Activated CD4-positive, alpha-beta T cell treated with anti-CD3 and anti-CD28 coated beads, Interleukin-2, amount 10 ng/mL, durations not matched to agents 7 days and 5 days (primary cell): ENCODE results near the gene CPXM1. TPM values are rescaled to one million over a fixed set of nuclear protein-coding genes. Genes with fewer than 3 reads are reported as not detected.

Source experiments
- CTCF ChIA-PET: fragments of 350-600 bp; sonication (Branson Sonifier 250); formaldehyde crosslinking; loops from one replicate; lab custom pipeline; 2021; ENCODE audit warnings: antibody characterized with exemption; lab: Charles Lee
- POLR2A ChIA-PET: fragments of 350-600 bp; sonication (Branson Sonifier 250); formaldehyde crosslinking; loops from one replicate; lab custom pipeline; 2021; ENCODE audit warnings: antibody characterized with exemption; lab: Charles Lee
- DNase-seq: peaks from one replicate; pipeline ENCODE4 v3.0.0-alpha.2; 2020
- H3K27ac Mint-ChIP-seq: one replicate; pipeline ENCODE4 v1.8.0; 2021; ENCODE audit warnings: mild to moderate bottlenecking, moderate library complexity, mixed read lengths
- H3K27me3 Mint-ChIP-seq: one replicate; pipeline ENCODE4 v1.8.0; 2021; ENCODE audit warnings: mixed read lengths
- H3K36me3 Mint-ChIP-seq: one replicate; pipeline ENCODE4 v1.8.0; 2021; ENCODE audit warnings: low read depth, mixed read lengths
- H3K4me1 Mint-ChIP-seq: one replicate; pipeline ENCODE4 v1.8.0; 2021; ENCODE audit warnings: mixed read lengths
- H3K4me3 Mint-ChIP-seq: one replicate; pipeline ENCODE4 v1.8.0; 2021; ENCODE audit warnings: mild to moderate bottlenecking, moderate library complexity, mixed read lengths
- H3K9me3 Mint-ChIP-seq: one replicate; pipeline ENCODE4 v1.8.0; 2021; ENCODE audit warnings: mixed read lengths
- total RNA-seq, 2 experiments: library from RNA; stranded (reverse); gene quantifications; one replicate each; pipeline ENCODE4 v1.2.3, GENCODE V29; 2021

Gene CPXM1
- total RNA-seq, 2 experiments from 2014 or later, result 0.12 TPM; not detected in 1

DNA sequence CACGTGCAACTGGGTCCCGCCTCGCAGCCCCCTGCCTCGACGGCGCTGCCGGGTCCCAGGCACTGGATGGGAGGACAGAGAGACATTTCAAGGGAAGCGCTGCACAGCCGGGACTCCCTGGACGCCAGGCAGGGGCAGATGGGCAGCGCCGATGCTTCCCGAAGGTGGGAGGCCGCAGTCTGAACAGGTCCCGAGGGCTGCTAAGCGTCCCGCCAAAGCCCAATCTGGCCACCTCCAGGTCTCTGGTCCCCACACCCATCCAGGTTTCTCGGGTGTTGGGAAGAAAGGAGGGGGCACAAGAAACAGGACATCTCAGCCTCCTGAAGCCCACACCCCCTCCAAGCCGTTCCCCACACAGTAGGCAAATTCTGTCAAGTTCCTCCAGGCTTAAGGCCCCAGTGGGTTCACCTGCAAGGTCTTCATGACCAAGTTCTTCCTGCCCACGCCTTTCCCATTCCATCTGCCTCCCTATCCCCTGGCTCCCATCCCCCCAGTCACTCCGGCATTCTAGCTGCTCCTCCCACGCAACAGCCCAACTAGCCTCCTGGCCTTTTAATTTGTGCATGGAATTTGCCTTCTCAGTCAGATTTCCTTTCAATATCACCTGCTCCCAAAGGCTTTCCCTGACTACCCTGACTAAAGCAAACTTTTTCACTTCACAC lies 5.4 kb upstream of the CPXM1 start:
- CTCF ChIA-PET, result no interaction called here
- no peak overlapping the region for H3K4me3 Mint-ChIP-seq
- no peak for DNase-seq
- POLR2A ChIA-PET, result no interaction called here
- H3K27ac Mint-ChIP-seq, result no peak overlapping the region
- H3K27me3 Mint-ChIP-seq, result peaks cover 59% of the 10 kb centered on the region
- H3K9me3 Mint-ChIP-seq, result no peaks in the 10 kb centered on the region
- H3K4me1 Mint-ChIP-seq, result peaks cover 8% of the 10 kb centered on the region
- H3K36me3 Mint-ChIP-seq, result peaks cover 4% of the 10 kb centered on the region

DNA sequence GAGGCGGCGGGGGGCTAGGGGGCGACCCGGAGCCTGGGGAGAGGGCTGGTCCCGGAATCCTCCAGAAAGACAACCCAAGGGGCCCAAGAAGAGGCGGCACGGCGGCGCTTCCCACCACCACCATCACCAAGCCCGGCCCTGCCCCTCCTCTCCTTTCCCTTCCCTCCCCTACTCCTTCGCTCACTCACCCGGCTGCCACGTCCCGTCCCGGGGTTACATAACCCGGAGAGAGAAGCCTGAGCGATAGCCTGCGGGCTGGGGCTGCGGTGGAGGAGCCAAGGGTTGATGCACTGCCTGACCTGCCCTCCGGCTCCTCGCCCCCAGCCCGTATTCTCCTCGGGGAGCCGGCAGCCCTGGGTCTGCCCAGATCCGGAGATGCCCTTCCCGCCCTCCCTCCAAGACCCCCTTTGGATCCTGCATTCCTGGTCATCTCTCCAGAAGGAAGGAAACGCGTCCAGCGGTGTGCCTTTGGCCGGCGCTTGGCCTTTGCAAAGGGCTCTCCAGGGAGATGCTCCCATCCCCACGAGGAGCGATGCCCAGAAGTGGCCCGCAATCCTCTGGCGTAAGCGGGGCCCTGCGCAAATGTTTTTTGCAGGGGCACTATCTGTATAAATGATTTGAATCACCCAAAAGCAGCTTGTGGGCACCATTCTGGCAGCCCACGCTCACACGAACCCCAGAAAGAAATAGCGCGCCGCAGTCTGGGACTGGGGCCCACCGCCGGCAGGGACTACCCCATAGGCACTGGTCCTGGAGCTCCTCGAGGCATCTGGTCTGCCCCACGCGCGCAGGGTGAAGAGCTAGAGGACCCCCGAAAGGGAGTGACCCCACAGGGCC lies 4.6 kb upstream of the CPXM1 start:
- Mint-ChIP-seq H3K27me3 (peaks cover 62% of the 10 kb centered on the region), H3K36me3 (peaks cover 4% of the 10 kb centered on the region), H3K27ac (no peak overlapping the region), H3K9me3 (no peaks in the 10 kb centered on the region), H3K4me3 (no peak overlapping the region), H3K4me1 (peaks cover 11% of the 10 kb centered on the region)
- ChIA-PET POLR2A (no interaction called here), CTCF (no interaction called here)
- no peak for DNase-seq

- POLR2A ChIA-PET, result no interaction called here
- Mint-ChIP-seq H3K4me3 (no peak overlapping the region), H3K4me1 (peaks cover 18% of the 10 kb centered on the region), H3K9me3 (no peaks in the 10 kb centered on the region), H3K27me3 (peaks cover 70% of the 10 kb centered on the region), H3K27ac (no peak overlapping the region), H3K36me3 (peaks cover 4% of the 10 kb centered on the region)
- no peak for DNase-seq
- CTCF ChIA-PET, result interaction anchor here (1.5 kb wide), 1 partner anchor 9 kb away, joined by 4 read pairs; no protein-coding TSS in a partner anchor
These were observed 3.8 kb upstream of the CPXM1 start for GRCh38 chr20:2804041-2804828.

DNA sequence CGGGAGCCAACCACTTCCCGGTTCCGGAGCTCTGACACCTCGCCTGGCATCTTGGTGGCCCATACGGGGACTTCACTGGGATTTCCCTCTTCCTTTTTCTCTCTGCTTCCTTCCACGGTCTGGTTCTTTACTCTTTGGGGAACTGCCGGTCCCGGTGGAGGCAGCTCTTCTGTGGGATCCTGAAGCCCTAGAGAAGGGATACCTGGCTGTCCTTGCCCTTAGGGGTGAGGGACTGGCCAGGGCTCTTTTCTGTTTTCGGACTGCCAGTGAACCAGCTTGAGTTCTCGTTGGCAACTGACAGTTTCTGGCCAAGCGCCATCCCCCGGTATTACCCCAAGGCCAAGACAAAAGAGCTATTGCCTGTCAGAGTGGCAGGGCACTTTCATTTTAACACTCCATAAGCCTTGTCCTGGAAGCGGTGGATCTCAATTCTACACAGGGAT lies 880 bp upstream of the CPXM1 start:
- Mint-ChIP-seq H3K9me3 (no peaks in the 10 kb centered on the region), H3K36me3 (peaks cover 4% of the 10 kb centered on the region), H3K4me1 (peaks cover 20% of the 10 kb centered on the region), H3K27me3 (peaks cover 64% of the 10 kb centered on the region), H3K27ac (no peak overlapping the region), H3K4me3 (peak overlapping the region; percentile 47)
- ChIA-PET POLR2A (no interaction called here), CTCF (interaction anchor here (0.6 to 1.1 kb wide), 2 partner anchors 47 to 116 kb away, joined by 3 read pairs; no protein-coding TSS in a partner anchor)
- DNase-seq, result no peak

GRCh38 chr20:2799688-2800520 lies 523 bp downstream of the CPXM1 start:
- no peaks in the 10 kb centered on the region for H3K9me3 Mint-ChIP-seq
- peak overlapping the region; percentile 68 for H3K4me3 Mint-ChIP-seq
- H3K4me1 Mint-ChIP-seq, result peaks cover 20% of the 10 kb centered on the region
- H3K27me3 Mint-ChIP-seq, result peaks cover 54% of the 10 kb centered on the region
- POLR2A ChIA-PET, result no interaction called here
- no peak for DNase-seq
- CTCF ChIA-PET, result interaction anchor here (0.6 to 1.1 kb wide), 2 partner anchors 45 to 111 kb away, joined by 3 read pairs; no protein-coding TSS in a partner anchor
- H3K27ac Mint-ChIP-seq, result peak overlapping the region; percentile 43
- peaks cover 4% of the 10 kb centered on the region for H3K36me3 Mint-ChIP-seq

DNA sequence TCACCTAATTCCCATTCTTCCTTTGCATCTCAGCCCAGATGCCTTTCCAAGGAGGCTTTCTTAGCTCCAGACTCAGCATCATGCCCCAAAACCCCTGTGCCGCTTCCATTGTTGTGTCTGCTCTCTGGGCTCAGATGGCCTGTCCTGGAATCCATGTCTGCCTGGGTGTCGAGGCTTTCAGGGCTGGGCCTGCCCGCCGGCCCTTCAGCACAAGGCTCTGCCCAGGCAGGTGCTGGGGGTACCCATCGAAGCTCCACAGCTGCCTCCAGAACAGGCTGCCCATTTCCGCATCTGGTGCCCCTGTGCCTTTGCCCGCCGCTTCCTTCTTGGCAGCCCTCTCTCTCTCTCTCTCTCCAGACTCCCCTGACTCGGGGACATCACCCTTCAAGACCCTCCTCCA lies 1.2 kb downstream of the CPXM1 start:
- H3K36me3 Mint-ChIP-seq, result peaks cover 3% of the 10 kb centered on the region
- no peak for DNase-seq
- peak overlapping the region; percentile 68 for H3K4me3 Mint-ChIP-seq
- POLR2A ChIA-PET, result no interaction called here
- no peaks in the 10 kb centered on the region for H3K9me3 Mint-ChIP-seq
- peaks cover 20% of the 10 kb centered on the region for H3K4me1 Mint-ChIP-seq
- no peak overlapping the region for H3K27ac Mint-ChIP-seq
- H3K27me3 Mint-ChIP-seq, result peaks cover 50% of the 10 kb centered on the region
- CTCF ChIA-PET, result interaction anchor here (0.6 kb wide), 2 partner anchors 105 to 111 kb away, joined by 3 read pairs; no protein-coding TSS in a partner anchor

DNA sequence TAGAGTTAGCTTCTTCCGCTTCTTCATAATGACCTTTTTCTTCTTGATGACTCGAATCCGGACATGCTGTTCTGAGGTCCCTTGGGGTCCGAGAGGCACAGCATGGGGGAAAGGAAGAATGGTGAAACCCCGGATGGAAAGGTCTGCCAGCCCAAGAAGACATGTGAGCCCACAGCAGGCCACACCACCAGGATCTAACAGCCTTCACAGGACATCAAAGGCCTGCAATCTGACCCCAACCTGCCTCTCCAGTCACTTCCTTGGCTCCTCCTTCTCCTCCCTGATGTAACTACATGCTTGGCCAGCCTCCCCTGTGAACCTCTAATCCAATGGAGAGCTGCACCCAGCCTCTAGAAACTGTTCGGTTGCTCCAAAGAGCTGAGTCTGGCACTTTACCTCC lies 1.6 kb downstream of the CPXM1 start:
- POLR2A ChIA-PET, result no interaction called here
- H3K4me3 Mint-ChIP-seq, result no peak overlapping the region
- H3K27me3 Mint-ChIP-seq, result peaks cover 46% of the 10 kb centered on the region
- no peak overlapping the region for H3K27ac Mint-ChIP-seq
- H3K9me3 Mint-ChIP-seq, result no peaks in the 10 kb centered on the region
- no peak for DNase-seq
- CTCF ChIA-PET, result interaction anchor here (0.6 kb wide), 1 partner anchor 104 kb away, joined by 3 read pairs; no protein-coding TSS in a partner anchor
- peaks cover 3% of the 10 kb centered on the region for H3K36me3 Mint-ChIP-seq
- H3K4me1 Mint-ChIP-seq, result peaks cover 20% of the 10 kb centered on the region

- no peak overlapping the region for H3K4me3 Mint-ChIP-seq
- no peak overlapping the region for H3K27ac Mint-ChIP-seq
- peaks cover 3% of the 10 kb centered on the region for H3K36me3 Mint-ChIP-seq
- peaks cover 20% of the 10 kb centered on the region for H3K4me1 Mint-ChIP-seq
- ChIA-PET POLR2A (no interaction called here), CTCF (interaction anchor here (0.6 to 0.9 kb wide), 2 partner anchors 13 to 104 kb away, joined by 3 read pairs; no protein-coding TSS in a partner anchor)
- peaks cover 47% of the 10 kb centered on the region for H3K27me3 Mint-ChIP-seq
- H3K9me3 Mint-ChIP-seq, result no peaks in the 10 kb centered on the region
- DNase-seq, result no peak
These were observed 2.2 kb downstream of the CPXM1 start for GRCh38 chr20:2798095-2798805.

- peaks cover 1% of the 10 kb centered on the region for H3K36me3 Mint-ChIP-seq
- ChIA-PET CTCF (interaction anchor here (0.9 to 2.2 kb wide), 2 partner anchors 12 to 45 kb away, joined by 3 to 7 read pairs; no protein-coding TSS in a partner anchor), POLR2A (no interaction called here)
- H3K4me3 Mint-ChIP-seq, result no peak overlapping the region
- H3K9me3 Mint-ChIP-seq, result no peaks in the 10 kb centered on the region
- H3K27me3 Mint-ChIP-seq, result peaks cover 45% of the 10 kb centered on the region
- no peak for DNase-seq
- peaks cover 20% of the 10 kb centered on the region for H3K4me1 Mint-ChIP-seq
- H3K27ac Mint-ChIP-seq, result no peak overlapping the region
These were observed 3.1 kb downstream of the CPXM1 start for GRCh38 chr20:2797136-2797983.

DNA sequence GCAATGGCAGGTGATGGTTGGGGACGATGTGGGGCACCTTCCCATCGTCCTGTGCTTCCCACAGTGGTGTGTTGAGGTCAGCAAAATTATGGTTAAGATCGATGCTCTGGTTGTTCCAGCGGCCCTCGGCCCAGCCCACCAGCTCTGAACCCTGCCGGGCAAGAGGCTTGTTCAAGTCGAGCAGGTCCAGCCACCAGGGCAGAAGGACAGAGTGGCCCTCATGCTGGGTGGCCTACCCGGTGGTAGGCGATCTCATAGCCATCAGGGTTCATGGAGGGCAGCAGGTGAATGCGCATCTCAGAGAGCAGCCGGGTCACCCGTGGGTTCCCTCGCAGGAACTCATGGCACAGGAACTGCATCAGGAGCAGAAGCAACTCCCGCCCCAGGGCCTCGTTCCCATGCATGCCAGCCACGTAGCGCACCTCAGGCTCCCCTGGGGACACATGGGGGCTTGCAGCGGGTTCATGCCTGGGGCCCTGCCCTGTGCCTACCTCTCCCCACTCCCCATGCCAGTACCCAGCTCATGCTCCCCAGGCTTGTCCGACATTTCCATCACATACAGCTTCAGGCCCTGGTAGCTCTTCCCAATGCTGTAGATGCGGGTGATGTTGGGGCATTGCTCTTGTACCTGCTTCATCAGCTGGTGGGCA lies 4.3 kb downstream of the CPXM1 start:
- no peak for DNase-seq
- peaks cover 38% of the 10 kb centered on the region for H3K27me3 Mint-ChIP-seq

More for the DNA sequence above, 4.3 kb downstream of the CPXM1 start:
- CTCF ChIA-PET, result interaction anchor here (2.2 kb wide), 1 partner anchor 43 kb away, joined by 7 read pairs; no protein-coding TSS in a partner anchor
- no peak overlapping the region for H3K4me3 Mint-ChIP-seq
- H3K9me3 Mint-ChIP-seq, result no peaks in the 10 kb centered on the region
- peaks cover 1% of the 10 kb centered on the region for H3K36me3 Mint-ChIP-seq
- H3K27ac Mint-ChIP-seq, result no peak overlapping the region
- POLR2A ChIA-PET, result no interaction called here
- H3K4me1 Mint-ChIP-seq, result peaks cover 15% of the 10 kb centered on the region
